ENCODE results near the gene RAD51B. TPM values are rescaled to one million over a fixed set of nuclear protein-coding genes. Genes with fewer than 3 reads are reported as not detected.

Gene RAD51B
- polyA plus RNA-seq, 3 donors: 3.6 to 11.6 (median 9.4) TPM

- peaks cover 26% of the 10 kb centered on the region for H3K4me1 Mint-ChIP-seq
Measured at GRCh38 chr14:68208626-68209317, 389.2 kb downstream of the RAD51B start.

More at GRCh38 chr14:68208626-68209317, 389.2 kb downstream of the RAD51B start:
- no peak overlapping the region for H3K9ac ChIP-seq (ENCODE audit: insufficient read depth, low read length, poor library complexity, severe bottlenecking)
- Mint-ChIP-seq H3K4me3 (no peak overlapping the region), H3K9me3 (peaks cover 0 to 1% (median 0%) of the 10 kb centered on the region in 7 donors), H3K27me3 (ENCODE audit: low read depth in 3 of 3) (peaks cover 0 to 2% (median 0%) of the 10 kb centered on the region in 3 donors), H3K27ac (no peak overlapping the region), H3K36me3 (no peaks in the 10 kb centered on the region)
- no peaks in the 10 kb centered on the region for H3K9me3 ChIP-seq (replicated peaks in 1 of 2; ENCODE audit: control insufficient read depth in 1 of 2, insufficient read depth in 1 of 2, low read length in 2 of 2)
- H3K79me2 ChIP-seq (ENCODE audit: insufficient read depth, low read length): no peaks in the 10 kb centered on the region
- 100% methylated on average over 1 of the region's 1 CpG for WGBS (ENCODE audit: insufficient coverage)
- TF ChIP-seq CTCF (IDR thresholded peaks at IDR 0.05): no peak
- H3K4me1 ChIP-seq (ENCODE audit: control insufficient read depth in 1 of 2, insufficient read depth in 2 of 2, low read length in 2 of 2): peaks cover 18 to 20% of the 10 kb centered on the region in 2 donors
- no peaks in the 10 kb centered on the region for H4K20me1 ChIP-seq (ENCODE audit: insufficient read depth, low read length)
- DNase-seq: no peak
- no peak overlapping the region for H3K27ac ChIP-seq (ENCODE audit: low read depth in 1 of 2, low read length in 2 of 2)
- H2AFZ ChIP-seq (ENCODE audit: insufficient read depth, low read depth, low read length, poor library complexity, severe bottlenecking): no peak overlapping the region
- intact Hi-C loops (cut with micrococcal nuclease): no loop called here
- no peak overlapping the region for H3K4me2 ChIP-seq (replicated peaks; ENCODE audit: extremely low read depth, low read length, poor library complexity, severe bottlenecking)
- H3K27me3 ChIP-seq (ENCODE audit: control insufficient read depth in 2 of 2, insufficient read depth in 2 of 2, low read length in 2 of 2): no peaks in the 10 kb centered on the region
- no peaks in the 10 kb centered on the region for H3K36me3 ChIP-seq (replicated peaks in 1 of 2; ENCODE audit: control insufficient read depth in 1 of 2, insufficient read depth in 2 of 2, low read length in 2 of 2)
- no peak overlapping the region for H3K4me3 ChIP-seq (replicated peaks in 1 of 3; ENCODE audit: low read depth in 2 of 3, low read length in 3 of 3)
